Right lobe of liver (tissue), 4 donors: Measurements from ENCODE around the gene PZP.

Experiments
- CTCF ChIP-seq, 4 donors: fragments of 200-600 bp in 3 of 4; fragments of 450-650 bp in 1 of 4; IDR thresholded peaks; one replicate each; pipeline versions ENCODE4 v1.5.1 to v1.8.0; 2016 to 2022; ENCODE audit warnings: antibody characterized with exemption in 4 of 4, mild to moderate bottlenecking in 2 of 4
- POLR2A ChIP-seq: fragments of 450-650 bp; IDR thresholded peaks from one replicate; pipeline ENCODE4 v1.6.1; 2017; ENCODE audit warnings: antibody characterized with exemption, mild to moderate bottlenecking
- donor health status: DM: no; HTN: no; CAD: no.
- donor health status: DM: no; HTN: no; CAD: no.
- donor health status: DM: no; HTN: yes; CAD: no.

GRCh38 chr12:9120487-9121184 is 87.6 kb downstream of the PZP start:
- TF ChIP-seq CTCF (IDR thresholded peaks at IDR 0.05) (no peak), POLR2A (peak; percentile 77)
